Peyer's patch (tissue), 4 donors: Measurements from ENCODE around the gene SLC39A7.

Source experiments
- CTCF ChIP-seq, 6 experiments: fragments of 450-650 bp in 4 of 6; fragments of 200-600 bp in 2 of 6; sonication (generic) in 1 of 6; IDR thresholded peaks; one replicate each; pipeline ENCODE4 v1.5.1; 2017 to 2019; ENCODE audit warnings: antibody characterized with exemption in 6 of 6, mild to moderate bottlenecking in 3 of 6, moderate library complexity in 1 of 6
- POLR2A ChIP-seq, 2 donors: fragments of 450-650 bp; IDR thresholded peaks; one replicate each; pipeline ENCODE4 v1.5.1; 2017; ENCODE audit warnings: antibody characterized with exemption in 2 of 2, mild to moderate bottlenecking in 2 of 2, moderate library complexity in 2 of 2

DNA sequence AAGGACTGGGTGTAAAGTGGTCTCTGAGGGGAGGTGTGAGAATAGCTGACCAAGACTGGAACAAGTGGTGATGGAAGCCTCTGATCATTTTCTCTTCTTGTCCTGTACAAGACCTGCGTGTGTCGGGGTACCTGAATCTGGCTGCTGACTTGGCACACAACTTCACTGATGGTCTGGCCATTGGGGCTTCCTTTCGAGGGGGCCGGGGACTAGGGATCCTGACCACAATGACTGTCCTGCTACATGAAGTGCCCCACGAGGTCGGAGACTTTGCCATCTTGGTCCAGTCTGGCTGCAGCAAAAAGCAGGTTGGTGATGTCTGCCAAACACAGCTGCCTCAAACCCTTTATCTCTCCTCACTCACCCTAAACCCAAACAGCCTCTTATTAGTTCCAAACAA lies 2.1 kb downstream of the SLC39A7 start:
- TF ChIP-seq CTCF (IDR thresholded peaks at IDR 0.05) (no peak), POLR2A (IDR thresholded peaks at IDR 0.05) (no peak)
